ENCODE data around the gene AKT1. TPM values are rescaled to one million over a fixed set of nuclear protein-coding genes. Genes with fewer than 3 reads are reported as not detected.

Gene AKT1
- polyA plus RNA-seq, 2 of the 4 experiments (the other 2 are of a cell fraction) = 70.2 to 93.8 TPM

GRCh38 chr14:104791425-104791824 lies 4.1 kb downstream of the AKT1 start:
- CTCF ChIA-PET = interaction anchor here (0.7 to 6.1 kb wide), 6 partner anchors 9 to 105 kb away, joined by 3 to 48 read pairs (median 3); no protein-coding TSS in a partner anchor
- Histone ChIP-seq H3K27ac (no peak overlapping the region), H3K9me3 (no peaks in the 10 kb centered on the region), H3K4me1 (peaks cover 30% of the 10 kb centered on the region), H3K4me2 (no peak overlapping the region), H3K4me3 (no peak overlapping the region)
- TF ChIP-seq HDAC2 (IDR thresholded peaks at IDR 0.05) = no peak
- no peak for TF ChIP-seq POLR2AphosphoS2 (conservative IDR thresholded peaks at IDR 0.05; ENCODE audit: low read length)
- TF ChIP-seq SMC3 (IDR thresholded peaks at IDR 0.05) = no peak
- TF ChIP-seq, protein P1, sequence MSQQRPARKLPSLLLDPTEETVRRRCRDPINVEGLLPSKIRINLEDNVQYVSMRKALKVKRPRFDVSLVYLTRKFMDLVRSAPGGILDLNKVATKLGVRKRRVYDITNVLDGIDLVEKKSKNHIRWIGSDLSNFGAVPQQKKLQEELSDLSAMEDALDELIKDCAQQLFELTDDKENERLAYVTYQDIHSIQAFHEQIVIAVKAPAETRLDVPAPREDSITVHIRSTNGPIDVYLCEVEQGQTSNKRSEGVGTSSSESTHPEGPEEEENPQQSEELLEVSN (IDR thresholded peaks at IDR 0.05; ENCODE audit: borderline replicate concordance, low read depth) = no peak
- TF ChIP-seq HMGXB4 (CRISPR knock-in tag; IDR thresholded peaks at IDR 0.05; ENCODE audit: borderline replicate concordance) = no peak
- TF ChIP-seq HES2 (IDR thresholded peaks at IDR 0.05) = no peak
- no peak for TF ChIP-seq TP53 (CRISPR knock-in tag; IDR thresholded peaks at IDR 0.05)
- TF ChIP-seq EHMT2 (IDR thresholded peaks at IDR 0.05; ENCODE audit: low read depth) = no peak
- no peak for TF ChIP-seq BHLHE40 (IDR thresholded peaks at IDR 0.05; ENCODE audit: low read depth, low read length)
- TF ChIP-seq HOXB5 (CRISPR knock-in tag; IDR thresholded peaks at IDR 0.05) = no peak
- TF ChIP-seq FOXS1 (CRISPR knock-in tag; IDR thresholded peaks at IDR 0.05) = no peak
- no peak for ATAC-seq
- POLR2A ChIA-PET = no interaction called here
- no peak for DNase-seq (ENCODE audit: low read depth in 1 of 2, low spot score in 1 of 2)
- FAIRE-seq = no peak
- 89% methylated on average over 9 of the region's 9 CpGs for WGBS (ENCODE audit: missing lambda C conversion rate)

DNA sequence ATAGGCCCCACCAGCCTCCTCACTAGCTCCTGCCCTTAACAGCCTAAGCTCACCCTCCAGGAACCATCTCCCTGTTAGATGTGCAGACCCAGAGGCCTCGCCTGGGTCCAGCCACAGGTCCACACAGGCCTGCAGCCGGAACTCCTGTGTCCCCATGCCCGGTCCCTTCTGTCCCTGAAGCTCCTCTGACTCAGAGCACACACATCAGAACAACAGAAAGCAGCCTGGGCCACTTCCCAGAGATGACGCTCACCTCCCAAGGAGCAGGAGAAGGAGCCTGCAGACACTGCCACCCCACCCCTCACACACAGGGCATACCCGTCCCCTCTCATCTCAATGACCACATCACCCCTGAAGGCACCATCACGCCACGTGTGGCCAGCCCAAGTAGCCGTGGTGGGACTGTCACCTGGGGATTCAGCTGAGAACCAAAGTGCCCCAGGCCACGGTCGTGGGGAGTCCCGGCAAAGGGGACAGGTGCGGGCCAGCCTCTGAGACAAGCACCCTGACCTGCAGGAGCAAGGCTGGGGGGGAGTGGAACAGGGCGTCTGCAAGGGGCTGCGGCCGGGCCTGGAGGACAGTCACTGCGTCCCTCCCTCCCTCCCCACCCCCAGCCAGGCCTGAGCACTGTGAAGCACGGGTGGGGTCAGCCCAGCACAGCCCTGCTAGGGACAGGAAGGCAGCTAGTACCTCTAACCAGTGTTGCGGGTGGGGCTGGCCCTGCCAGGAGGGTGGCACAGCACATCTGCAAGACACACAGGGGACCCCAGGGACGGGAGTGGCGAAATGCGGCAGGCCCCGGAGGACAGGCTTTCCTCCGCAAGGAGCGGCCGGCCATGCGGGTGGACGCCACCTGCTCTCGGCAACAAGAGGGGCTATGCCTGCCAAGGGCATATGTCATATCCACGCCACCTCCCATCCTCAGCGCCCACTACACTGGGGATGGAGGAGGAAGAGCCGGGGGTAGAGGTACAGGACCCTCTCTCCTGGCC lies 5.5 kb downstream of the AKT1 start:
- H3K9me3 ChIP-seq = no peaks in the 10 kb centered on the region
- ChIA-PET POLR2A (no interaction called here), CTCF (interaction anchor here (0.8 to 6.1 kb wide), 7 partner anchors 13 to 36 kb away, joined by 3 to 48 read pairs (median 3); no protein-coding TSS in a partner anchor)
- TF ChIP-seq NR3C1 (IDR thresholded peaks at IDR 0.05) (no peak), POLR2AphosphoS2 (conservative IDR thresholded peaks at IDR 0.05; ENCODE audit: low read length) (no peak), GATA3 (IDR thresholded peaks at IDR 0.05; ENCODE audit: borderline replicate concordance) (no peak), JUN (IDR thresholded peaks at IDR 0.05) (no peak), SREBF2 (IDR thresholded peaks at IDR 0.05) (no peak), SMC3 (IDR thresholded peaks at IDR 0.05) (no peak), POLR2A (IDR thresholded peaks at IDR 0.05; ENCODE audit: low read length) (no peak), CHD4 (IDR thresholded peaks at IDR 0.05; ENCODE audit: borderline replicate concordance) (no peak), MAFK (IDR thresholded peaks at IDR 0.05; ENCODE audit: partially characterized antibody) (no peak), USF2 (IDR thresholded peaks at IDR 0.05) (no peak), HOXB13 (CRISPR knock-in tag; IDR thresholded peaks at IDR 0.05; ENCODE audit: low read depth) (no peak)
- TF ChIP-seq, protein P2, sequence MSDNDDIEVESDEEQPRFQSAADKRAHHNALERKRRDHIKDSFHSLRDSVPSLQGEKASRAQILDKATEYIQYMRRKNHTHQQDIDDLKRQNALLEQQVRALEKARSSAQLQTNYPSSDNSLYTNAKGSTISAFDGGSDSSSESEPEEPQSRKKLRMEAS (IDR thresholded peaks at IDR 0.05) = no peak
- TF ChIP-seq, protein P1 (IDR thresholded peaks at IDR 0.05; ENCODE audit: borderline replicate concordance, low read depth) = no peak
- H3K4me2 ChIP-seq = no peak overlapping the region
- peaks cover 27% of the 10 kb centered on the region; the same call in 2 of the 3 replicates for H3K4me1 ChIP-seq
- WGBS (ENCODE audit: missing lambda C conversion rate) = 91% methylated on average over 25 of the region's 31 CpGs
- no peak overlapping the region for H3K4me3 ChIP-seq
- DNase-seq (ENCODE audit: low read depth in 1 of 2, low spot score in 1 of 2) (no peak), ATAC-seq (no peak), FAIRE-seq (no peak)
- H3K27ac ChIP-seq = no peak overlapping the region
